ENCODE measurements around the gene POLR2I.
"Not testable (repeated sequence)": the region's sequence is repeated elsewhere in the genome, so short reads cannot be mapped to it uniquely, and the experiment has no call there.

The POLR2I gene

DNA sequence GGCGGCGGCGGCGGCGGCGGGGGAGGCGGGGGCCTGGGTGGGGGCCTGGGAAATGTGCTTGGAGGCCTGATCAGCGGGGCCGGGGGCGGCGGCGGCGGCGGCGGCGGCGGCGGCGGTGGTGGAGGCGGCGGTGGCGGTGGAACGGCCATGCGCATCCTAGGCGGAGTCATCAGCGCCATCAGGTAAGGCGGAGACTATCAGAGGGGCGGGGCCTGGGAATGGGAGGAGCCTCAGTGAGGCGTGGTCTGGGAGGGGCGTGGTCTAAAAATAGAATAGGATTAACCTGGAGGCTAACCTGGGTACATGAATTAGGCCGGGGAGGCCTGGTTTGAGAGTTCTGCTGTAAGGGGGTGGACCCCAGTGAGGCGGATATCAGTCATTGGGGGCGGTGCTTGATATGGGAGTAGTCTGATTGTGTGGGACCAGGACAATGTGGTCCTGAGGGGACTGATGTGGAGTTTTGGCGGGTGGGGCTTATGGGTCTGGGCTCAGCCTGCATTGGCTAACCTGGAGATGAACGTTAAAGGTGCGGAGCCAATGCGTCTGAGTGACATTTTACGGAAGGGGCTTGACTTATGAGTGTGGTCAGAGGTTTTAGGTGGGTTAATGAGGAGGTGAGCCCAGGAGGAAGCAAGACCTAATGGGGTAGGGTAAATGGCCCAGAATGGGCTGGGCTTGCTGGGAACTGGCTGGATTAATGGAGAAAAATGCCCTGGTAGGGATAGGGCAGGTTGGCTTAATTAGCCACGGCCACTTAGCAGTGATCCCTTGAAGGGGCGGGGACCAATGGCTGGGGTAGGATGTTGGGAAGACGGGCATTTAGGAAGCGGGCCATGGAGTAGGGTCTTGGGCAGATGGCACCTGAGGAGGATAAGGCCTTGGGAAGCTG lies 26.6 kb upstream of the POLR2I start:
- peak overlapping the region; percentile 87 for H3K4me3 ChIP-seq (ENCODE audit: low read depth, low read length)
- TF ChIP-seq, protein P1, sequence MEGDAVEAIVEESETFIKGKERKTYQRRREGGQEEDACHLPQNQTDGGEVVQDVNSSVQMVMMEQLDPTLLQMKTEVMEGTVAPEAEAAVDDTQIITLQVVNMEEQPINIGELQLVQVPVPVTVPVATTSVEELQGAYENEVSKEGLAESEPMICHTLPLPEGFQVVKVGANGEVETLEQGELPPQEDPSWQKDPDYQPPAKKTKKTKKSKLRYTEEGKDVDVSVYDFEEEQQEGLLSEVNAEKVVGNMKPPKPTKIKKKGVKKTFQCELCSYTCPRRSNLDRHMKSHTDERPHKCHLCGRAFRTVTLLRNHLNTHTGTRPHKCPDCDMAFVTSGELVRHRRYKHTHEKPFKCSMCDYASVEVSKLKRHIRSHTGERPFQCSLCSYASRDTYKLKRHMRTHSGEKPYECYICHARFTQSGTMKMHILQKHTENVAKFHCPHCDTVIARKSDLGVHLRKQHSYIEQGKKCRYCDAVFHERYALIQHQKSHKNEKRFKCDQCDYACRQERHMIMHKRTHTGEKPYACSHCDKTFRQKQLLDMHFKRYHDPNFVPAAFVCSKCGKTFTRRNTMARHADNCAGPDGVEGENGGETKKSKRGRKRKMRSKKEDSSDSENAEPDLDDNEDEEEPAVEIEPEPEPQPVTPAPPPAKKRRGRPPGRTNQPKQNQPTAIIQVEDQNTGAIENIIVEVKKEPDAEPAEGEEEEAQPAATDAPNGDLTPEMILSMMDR (IDR thresholded peaks at IDR 0.05; ENCODE audit: low read depth, low read length, missing control alignments): no peak
- DNase-seq (ENCODE audit: low read depth): peak; percentile 59

DNA sequence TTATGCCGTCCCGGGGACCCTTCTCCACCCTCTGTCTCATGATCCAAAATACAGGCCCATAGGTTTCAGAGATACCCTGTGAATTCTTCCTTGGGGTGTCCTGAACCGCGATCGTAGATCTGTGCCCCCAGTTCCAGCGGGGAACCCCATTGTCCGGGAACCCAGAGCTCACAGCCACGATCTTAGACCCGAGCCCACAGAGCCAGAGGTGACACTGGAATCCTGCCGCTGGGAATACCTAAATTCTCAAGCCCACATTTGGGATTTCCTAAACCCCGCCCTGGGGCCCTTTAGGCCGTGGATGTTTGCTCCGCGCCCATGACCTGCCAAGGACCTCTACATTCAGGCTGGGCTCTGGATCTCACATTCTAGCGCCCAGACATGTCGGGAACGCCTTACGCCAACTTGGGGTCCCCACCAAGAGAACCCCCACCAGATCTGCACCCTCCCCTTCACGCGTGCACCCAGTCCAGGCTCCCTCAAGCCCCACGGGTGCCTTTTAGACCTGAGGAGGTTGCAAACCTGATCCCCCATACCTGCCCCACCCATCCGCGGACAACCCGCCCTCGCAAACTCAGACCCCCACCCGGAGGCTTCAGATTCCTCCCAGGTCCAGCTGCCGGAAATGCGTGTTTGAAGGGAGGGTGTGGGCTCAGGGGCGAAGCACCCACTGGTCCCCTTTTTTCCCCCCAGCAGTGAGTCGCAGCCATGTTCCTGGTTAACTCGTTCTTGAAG lies 25.8 kb upstream of the POLR2I start:
- no peak for DNase-seq (ENCODE audit: low read depth)
- H3K4me3 ChIP-seq (ENCODE audit: low read depth, low read length): peak overlapping the region; percentile 87
- TF ChIP-seq, protein P1 (IDR thresholded peaks at IDR 0.05; ENCODE audit: low read depth, low read length, missing control alignments): no peak

DNA sequence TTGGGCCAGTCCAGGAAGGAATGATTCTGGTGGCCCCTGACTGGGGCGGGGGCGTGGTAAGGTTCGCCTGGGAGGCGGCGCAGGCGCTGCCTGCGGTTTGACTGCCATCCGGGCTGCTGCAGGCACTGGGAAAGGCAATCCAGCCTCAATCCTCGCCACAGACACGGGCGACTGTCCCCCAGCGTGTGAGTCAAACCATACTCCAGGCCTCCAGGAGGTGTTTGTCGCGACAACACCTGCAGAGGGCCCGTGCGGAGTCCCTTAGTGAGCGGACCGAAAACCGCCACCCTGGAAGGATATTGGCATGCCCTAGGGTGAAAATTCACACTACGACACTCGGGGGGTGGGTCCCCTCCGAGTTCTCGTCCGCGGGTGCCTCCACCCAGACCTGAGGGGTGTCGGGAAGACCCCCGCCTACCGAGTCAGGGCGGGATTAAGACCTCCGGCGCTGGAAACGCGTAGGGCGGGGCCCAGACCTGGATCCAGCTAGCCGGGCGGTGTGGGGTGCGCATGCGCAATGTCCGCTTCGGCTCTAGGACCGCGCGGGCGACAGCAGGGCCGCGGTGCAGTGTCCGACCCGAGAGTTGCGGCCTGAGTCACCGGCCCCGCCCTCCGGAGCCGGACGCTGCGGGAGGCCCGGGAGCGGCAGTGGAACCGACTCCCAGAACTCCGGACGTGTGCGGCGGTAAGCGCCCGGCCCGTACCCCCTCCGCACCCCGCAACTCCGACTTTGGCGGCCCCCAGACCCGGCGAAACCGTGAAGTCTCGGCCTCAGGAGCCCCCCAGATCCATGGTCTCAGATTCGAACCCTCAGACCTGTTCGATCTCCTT lies 25.0 kb upstream of the POLR2I start, which contains the start of gene CAPNS1:
Gene CAPNS1 (plus strand): TSS at position 594 of the 831 bp plus-strand sequence. CDS start 946 bp downstream, outside the sequence.
- DNase-seq (ENCODE audit: low read depth): peak; percentile 84
- TF ChIP-seq, protein P1 (IDR thresholded peaks at IDR 0.05; ENCODE audit: low read depth, low read length, missing control alignments): peak; percentile 40
- H3K4me3 ChIP-seq (ENCODE audit: low read depth, low read length): peak within 1 kb of the TSS; percentile 87

DNA sequence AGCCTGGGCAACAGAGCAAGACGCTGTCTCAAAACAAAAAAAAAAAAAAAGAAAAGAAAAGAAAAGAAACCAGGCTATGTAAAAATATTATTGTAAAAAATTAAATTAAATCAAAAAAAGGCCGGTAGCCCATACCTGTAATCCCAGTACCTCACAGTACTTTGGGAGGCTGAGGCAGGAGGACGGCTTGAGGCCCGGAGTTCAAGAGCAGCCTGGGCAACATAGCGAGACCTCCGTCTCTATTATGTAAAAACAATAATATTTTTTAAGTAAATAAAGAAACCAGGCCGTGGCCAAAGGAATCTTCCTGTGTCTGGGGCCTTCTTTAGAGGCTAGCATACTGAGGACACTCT lies 24.4 kb upstream of the POLR2I start:
- H3K4me3 ChIP-seq (ENCODE audit: low read depth, low read length): peak overlapping the region; percentile 87
- DNase-seq (ENCODE audit: low read depth): no peak
- TF ChIP-seq, protein P1 (IDR thresholded peaks at IDR 0.05; ENCODE audit: low read depth, low read length, missing control alignments): no peak

DNA sequence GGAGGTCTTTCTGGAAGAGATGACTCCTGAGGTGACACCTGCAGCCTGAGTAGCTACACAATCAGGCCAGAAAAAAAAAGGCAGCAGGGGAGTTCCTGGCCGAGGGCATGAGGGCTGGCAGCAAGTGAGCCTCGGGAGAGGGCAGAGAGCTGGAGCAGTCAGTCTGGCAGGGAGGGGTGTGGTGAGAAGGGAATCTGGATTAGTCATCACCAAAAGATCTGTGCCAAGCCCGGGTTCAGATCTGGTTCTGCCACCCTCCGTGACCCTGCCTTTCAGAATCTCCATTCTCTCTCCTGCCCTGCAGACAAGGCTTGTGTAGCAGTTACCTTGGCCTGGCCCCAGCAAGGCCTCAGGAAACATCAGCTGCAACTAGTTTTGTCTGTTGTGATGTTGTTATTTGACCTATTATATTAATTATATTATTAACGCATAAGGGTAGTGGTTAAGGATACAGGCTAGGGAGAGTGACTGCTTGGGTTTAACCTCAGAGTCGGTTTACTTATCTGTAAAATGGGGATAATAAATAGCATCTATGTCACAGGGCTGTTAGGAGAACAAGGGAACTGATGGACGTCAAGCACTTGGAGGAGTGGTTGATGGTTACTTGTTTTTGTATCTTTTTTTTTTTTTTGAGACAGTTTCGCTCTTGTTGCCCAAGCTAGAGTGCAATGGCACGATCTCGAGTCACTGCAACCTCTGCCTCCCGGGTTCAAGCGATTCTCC lies 22.4 kb upstream of the POLR2I start:
- no peak for DNase-seq (ENCODE audit: low read depth)
- no peak overlapping the region for H3K4me3 ChIP-seq (ENCODE audit: low read depth, low read length)

GRCh38 chr19:36134867-36135266 lies 20.2 kb upstream of the POLR2I start:
- not testable (repeated sequence) for H3K4me3 ChIP-seq (ENCODE audit: low read depth, low read length); DNase-seq (ENCODE audit: low read depth)

More for the DNA sequence above, 22.4 kb upstream of the POLR2I start:
- TF ChIP-seq, protein P1 (IDR thresholded peaks at IDR 0.05; ENCODE audit: low read depth, low read length, missing control alignments): no peak

DNA sequence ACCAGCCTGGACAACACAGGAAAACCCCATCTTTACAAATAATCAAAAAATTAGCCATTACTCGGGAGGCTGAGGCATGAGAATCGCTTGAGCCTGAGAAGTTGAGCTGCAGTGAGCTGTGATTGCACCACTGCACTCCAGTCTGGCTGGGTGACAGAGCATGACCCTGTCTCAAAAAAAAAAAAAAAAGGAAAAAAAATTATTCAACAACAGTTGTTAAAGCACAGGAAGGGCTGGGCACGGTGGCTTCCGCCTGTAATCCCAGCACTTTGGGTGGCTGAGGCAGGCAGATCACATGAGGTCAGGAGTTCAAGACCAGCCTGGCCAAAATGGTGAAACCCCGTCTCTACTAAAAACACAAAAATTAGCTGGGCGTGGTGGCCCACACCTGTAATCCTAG lies 16.5 kb upstream of the POLR2I start:
- not testable (repeated sequence) for DNase-seq (ENCODE audit: low read depth)

More for the DNA sequence above, 16.5 kb upstream of the POLR2I start:
- H3K4me3 ChIP-seq (ENCODE audit: low read depth, low read length): not testable (repeated sequence)

Measured in GM12864 (cell line).